COR-L47 (cell line): Measurements from ENCODE around the gene TNFRSF1A.
A peak's percentile ranks its signal among the peaks of the same experiment; 100 is the strongest.

ENCODE experiments used
- DNase-seq: peaks from one replicate; lab custom pipeline; 2025; lab: John Stamatoyannopoulos, UW

The TNFRSF1A gene

GRCh38 chr12:6341417-6342139 lies at the start of gene TNFRSF1A:
Gene TNFRSF1A (minus strand): TSS chr12:6342076. CDS start chr12:6341814, 262 bp downstream.
- no peak for DNase-seq

DNA sequence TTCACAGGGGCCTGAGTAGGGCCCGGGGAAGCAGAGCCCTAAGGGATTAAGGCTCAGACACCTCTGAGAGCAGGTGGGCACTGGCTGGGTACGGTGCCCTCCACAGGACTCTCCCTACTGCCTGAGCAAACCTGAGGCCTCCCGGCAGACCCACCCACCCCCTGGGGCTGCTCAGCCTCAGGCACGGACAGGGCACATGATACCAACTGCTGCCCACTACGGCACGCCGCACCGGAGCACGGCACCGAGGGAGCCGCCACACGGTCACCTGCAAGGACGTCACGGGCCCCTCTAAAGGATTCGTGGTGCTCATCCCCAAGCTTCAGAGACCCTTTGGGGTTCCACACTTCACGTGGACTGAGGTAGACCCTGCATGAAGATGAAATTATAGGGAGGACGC lies 49.1 kb upstream of the TNFRSF1A start:
- no peak for DNase-seq

DNA sequence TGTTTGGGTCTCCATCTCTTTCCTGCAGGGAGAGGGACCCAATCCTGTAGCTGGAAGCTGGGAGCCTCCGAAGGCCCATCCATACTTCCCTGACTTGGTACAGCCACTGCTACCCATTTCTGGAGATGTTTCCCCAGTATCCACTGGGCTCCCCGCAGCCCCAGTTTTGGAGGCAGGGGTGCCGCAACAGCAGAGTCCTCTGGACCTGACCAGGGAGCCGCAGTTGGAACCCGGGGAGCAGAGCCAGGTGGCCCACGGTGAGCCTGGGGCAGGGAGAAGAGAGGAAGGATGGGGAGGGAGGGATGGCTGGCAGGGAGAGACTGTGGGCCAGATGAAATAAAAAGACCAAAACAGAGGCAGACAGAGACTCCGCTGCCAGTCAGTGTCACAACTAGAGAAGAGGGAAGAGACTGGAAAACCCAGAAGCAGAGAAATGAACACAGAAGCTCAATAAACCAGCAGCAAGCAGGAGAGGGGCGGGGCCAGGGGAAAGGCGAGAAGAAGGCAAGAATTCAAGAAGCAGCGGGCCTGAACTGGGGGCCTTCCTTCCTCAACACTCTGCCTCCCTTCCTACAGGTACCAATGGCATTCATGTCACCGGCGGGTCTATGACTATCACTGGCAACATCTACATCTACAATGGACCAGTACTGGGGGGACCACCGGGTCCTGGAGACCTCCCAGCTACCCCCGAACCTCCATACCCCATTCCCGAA lies 48.4 kb upstream of the TNFRSF1A start:
- DNase-seq, result no peak

DNA sequence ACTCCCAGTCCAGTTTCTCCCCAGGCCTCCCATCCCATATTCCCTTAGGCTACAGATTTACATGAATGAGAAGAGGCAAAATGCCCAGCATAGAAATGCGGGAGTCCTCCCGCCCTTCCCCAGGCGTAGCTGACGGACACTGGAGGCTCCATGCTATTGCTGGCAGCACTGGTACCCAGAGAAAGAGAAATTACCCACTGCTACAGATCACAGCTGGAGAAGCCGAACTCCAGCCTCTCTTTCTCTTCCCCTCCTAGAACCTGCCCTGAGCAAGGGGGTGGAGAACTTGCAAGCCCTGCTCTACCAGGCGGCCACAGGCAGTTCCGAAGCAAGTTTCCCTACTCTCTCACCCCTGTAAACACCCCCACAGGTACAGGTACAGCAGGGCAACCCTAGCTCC lies 45.7 kb upstream of the TNFRSF1A start:
- no peak for DNase-seq

- DNase-seq, result no peak
These were observed 44.6 kb upstream of the TNFRSF1A start for GRCh38 chr12:6386491-6386890.

DNA sequence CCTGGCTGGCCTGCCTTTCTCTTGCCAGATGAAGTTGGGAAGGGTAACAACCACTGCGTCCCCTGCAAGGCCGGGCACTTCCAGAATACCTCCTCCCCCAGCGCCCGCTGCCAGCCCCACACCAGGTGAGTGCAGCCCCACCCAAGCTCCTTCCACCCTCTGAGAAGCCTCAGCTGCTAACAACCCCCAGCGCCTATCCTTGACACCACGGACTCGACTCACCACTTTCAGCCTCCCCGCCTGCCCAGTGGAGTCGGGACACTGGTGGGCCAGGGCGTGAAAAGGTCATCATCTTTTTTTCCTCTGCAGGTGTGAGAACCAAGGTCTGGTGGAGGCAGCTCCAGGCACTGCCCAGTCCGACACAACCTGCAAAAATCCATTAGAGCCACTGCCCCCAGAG lies 44.2 kb upstream of the TNFRSF1A start:
- DNase-seq, result no peak

GRCh38 chr12:6384499-6385436 lies 42.9 kb upstream of the TNFRSF1A start:
- DNase-seq, result no peak

DNA sequence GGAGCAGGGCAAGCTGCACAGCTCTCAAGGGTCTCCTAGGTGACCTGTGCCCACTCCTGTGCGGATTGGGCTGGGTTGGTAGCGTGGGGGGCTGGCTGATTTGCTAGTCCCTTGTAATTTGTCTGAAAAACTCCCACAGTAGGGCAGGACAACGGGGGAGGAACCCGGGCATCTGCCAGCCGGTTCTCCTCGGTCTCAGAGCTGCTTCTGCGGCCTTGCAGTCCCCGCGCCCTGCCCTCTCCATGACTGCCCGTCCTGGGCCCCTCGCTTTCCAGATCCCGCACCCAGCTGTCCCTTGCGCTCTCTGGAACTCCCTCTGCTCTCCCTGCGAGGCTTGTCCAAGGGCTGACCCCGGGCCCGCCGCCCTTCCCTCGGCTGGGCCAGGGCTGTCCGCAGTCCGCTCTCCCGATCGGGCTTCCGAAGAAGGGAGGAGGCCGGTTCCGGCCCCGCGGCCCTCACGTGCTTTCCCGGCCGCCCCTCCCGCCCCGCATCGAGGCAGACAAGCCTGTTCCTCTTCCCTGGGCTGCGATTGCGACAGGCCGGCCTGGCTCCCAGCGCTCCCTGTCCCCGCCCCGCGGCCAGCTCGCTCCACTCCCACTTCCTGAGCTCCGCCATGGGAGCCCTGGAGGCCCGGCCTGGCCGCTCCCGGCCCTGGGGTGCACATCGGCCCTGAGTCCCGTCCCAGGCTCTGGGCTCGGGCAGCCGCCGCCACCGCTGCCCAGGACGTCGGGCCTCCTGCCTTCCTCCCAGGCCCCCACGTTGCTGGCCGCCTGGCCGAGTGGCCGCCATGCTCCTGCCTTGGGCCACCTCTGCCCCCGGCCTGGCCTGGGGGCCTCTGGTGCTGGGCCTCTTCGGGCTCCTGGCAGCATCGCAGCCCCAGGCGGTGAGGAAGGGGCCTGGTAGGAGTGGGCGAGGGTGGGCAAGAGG lies 42.0 kb upstream of the TNFRSF1A start, which contains the start of gene LTBR:
Gene LTBR, plus strand, starts transcription at position 591 of the 927 bp plus-strand sequence. Its CDS starts 197 bp downstream, at position 788.
- no peak for DNase-seq

DNA sequence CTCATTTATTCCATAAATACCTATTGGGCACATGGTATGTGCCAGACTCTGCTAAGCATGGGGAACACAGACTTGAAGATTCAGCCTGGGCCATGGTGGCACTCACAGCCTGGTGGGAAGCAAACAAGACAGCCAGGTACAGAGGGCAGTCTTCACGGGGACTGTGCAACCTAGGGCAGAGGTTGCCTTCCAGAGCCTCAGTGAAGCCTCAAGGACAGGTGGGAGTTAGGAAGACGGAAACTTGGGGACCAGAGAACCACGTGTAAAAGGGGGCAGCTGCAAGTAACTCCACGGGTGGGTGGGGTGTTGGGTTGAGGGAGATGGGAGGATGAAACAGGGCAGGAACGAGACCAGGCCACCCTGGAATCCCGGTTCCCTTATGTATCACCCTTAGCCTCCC lies 41.1 kb upstream of the TNFRSF1A start:
- DNase-seq, result no peak

DNA sequence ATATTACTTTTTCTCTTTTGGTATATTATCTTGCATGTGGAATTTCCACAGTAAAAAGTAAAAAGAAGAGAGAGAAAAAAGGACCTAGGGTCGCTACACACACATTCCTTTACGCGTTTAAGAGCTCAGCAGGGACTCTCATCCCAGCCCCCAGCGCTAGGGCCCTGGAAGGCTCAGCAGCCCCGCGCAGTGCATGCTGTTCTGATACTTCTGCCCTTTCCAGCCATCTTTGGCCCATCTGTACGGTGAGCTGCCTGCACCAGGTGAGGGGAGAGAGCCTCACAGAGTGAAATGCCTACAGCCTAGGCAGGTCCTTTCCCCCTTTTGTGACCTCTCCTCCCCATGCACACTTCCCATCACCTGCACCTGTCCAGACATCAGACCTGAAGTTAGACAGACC lies 40.5 kb upstream of the TNFRSF1A start:
- DNase-seq, result no peak

- no peak for DNase-seq
These were observed 38.6 kb upstream of the TNFRSF1A start for GRCh38 chr12:6380141-6381121.

GRCh38 chr12:6378709-6379472 lies 37.0 kb upstream of the TNFRSF1A start:
- no peak for DNase-seq

- DNase-seq, result no peak
These were observed 35.8 kb upstream of the TNFRSF1A start for GRCh38 chr12:6377667-6377994.

DNA sequence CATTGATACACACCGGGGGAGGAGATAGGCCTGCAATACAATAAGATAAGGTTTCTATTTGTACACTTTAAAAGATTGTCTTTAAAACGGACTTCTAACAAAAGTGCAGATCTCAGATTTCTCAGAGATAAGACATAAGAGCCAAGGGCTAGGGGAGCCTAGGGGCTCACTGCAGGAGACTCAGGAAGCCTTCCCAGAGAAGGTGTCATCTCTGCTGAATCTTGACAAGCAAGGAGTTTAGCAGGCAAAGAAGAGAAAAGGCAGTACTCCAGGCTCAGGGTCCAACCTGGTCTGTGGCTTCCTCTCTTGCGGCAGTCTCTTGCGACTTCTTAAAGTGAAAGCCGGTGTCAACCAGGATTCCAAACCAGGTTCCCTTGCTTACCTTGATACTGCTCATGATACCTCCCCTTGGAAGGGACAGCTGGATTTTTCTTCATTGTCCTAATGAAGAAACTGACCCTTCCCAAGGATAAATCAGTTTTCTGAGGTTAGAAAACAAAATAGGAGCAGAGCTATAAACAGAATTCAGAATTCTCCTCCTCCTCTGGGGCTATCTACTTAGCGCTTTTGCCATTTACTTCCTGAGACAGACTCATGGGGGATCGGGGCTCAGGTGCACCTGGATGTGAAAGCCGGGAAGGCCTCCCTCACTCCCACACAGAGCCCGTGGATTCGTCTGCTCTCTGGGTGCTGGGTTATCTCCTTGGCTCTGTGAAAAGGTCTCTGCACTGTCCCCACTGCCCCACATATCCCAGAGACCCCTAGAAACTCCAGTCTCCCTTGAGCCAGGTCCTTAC lies 35.2 kb upstream of the TNFRSF1A start:
- DNase-seq, result no peak

DNA sequence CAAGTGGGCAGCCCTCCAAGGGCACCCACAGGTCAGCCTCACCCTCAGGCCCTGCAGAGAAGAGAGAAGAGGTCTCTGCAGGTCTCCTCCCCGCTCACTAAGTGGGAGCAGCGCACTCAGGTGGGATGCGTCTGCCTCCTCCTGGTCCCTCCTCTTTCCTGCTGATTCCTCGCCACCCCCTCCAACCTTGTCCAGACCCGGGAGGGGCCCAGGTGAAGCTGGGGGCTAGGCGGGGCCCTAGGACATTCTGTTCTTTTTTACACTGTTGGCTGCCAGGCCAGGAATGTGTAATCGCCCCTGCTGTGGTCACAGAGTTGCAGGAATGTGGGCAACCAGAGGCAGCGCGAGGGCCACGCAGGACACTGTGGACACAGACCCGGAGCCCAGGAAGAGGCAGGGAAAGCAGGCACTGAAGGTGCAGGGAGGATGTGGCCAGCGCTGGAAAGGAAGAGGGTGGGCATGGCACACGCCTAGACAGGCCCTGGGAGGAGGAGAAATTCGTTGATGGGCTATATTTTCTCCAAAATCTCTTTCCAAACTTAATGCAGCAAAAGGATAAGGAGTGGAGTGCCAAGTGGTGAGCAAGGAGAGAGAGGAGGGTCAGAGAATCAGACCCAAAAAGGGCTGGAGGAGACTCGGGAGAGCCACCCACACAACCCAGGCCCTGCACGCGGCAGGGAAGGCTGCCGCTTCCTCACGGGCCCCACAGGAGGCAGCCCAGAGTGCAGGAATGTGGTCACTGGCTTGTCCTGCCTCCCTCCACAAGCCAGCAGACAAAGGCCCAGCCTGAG lies 34.4 kb upstream of the TNFRSF1A start:
- no peak for DNase-seq

DNA sequence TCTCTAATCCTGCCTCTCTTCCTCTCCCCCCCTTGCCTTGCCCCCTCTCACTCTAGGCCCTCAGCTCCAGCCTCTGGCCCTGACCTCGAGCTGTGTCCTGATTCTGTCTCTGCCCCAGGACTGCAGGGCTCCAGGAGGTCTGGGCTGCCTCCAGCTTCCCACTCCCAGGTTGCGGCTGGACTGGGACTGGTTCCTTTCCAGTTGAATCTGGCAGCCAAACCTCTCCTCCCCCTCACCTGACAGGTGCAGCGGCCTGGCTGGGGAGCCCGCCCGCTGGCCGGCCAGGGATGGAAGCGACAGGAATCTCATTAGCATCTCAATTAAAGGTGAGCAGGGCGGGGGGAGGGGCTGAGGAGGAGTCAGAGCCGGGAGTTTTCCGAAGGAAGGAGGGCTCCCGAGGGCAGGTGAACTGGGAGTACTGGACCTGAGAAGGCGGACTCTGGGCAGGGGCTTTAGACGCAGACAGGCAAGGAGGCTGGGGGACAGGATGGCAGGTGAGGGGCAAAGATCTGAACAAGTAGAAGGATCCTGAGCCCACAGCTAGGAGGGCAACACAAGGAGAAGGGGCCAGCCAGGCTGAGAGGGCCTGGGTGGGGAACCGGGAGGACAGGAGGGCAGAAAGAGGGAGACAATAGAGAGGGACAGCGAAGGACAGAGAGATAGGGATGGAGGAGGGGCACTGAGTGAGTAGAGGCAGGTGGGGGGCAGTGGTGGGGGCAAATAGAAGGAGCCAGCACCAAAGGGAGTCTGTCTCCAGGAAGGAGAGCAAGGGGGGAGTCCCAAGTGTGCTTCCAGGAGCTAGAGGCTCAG lies 33.6 kb upstream of the TNFRSF1A start, which contains the start of gene SCNN1A:
Gene SCNN1A, minus strand, starts transcription at position 295 of the 810 bp plus-strand sequence. CDS start 780 bp downstream, outside the sequence.
- DNase-seq, result peak; percentile 55

DNA sequence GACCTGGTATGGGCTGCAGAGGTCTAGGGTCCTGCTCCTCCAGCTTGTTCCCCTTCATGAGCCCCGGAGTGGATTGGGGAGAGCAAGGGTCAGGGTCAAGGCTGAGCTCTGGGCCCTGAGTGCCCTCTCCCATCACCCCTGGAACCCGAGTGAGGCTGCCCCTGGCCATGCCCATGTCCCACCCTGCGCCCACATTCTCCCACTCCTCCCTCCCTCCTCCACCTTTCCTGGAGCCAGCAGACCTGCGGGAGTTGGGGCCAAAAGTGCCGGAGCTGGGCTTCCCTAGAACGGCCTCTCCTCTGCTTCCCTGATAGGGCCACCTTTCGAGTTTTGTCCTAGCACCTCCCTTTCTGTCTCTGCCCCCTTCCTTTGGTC lies 32.9 kb upstream of the TNFRSF1A start:
- DNase-seq, result no peak
